ENCODE measurements around the gene EDC4. TPM values are rescaled to one million over a fixed set of nuclear protein-coding genes. Genes with fewer than 3 reads are reported as not detected.

EDC4 gene
- total and polyA plus RNA-seq, 9 of the 15 experiments (the other 6 are each of a cell fraction or from before 2014, with no cell fraction given) = 1.1 to 131 (median 74.0) TPM

GRCh38 chr16:67857547-67858233 lies 15.2 kb upstream of the EDC4 start:
- H3K9ac ChIP-seq (ENCODE audit: insufficient read depth in 1 of 2, low read depth in 2 of 2, low read length in 2 of 2) = peak overlapping the region; percentile 28 to 57; a peak in 2 of 4 replicates
- no peaks in the 10 kb centered on the region for H3K9me3 ChIP-seq (replicated peaks; ENCODE audit: control insufficient read depth, insufficient read depth, low read depth, low read length)
- ChIA-PET CTCF (ENCODE audit: low intra/inter-chr PET ratio) (no interaction called here), POLR2A (interaction anchor here (0.7 to 1.6 kb wide), 4 partner anchors 9 to 14 kb away, joined by 4 to 10 read pairs (median 6); partner anchors contain the start of genes CENPT and NUTF2)
- peak; percentile 81 for FAIRE-seq
- peaks cover 19 to 31% of the 10 kb centered on the region in 2 experiments for H3K4me1 ChIP-seq (replicated peaks in 1 of 2; ENCODE audit: control insufficient read depth in 2 of 2, insufficient read depth in 2 of 2, low read length in 2 of 2)
- WGBS (ENCODE audit: insufficient coverage, low coverage, missing lambda C conversion rate) = 64% methylated on average over 3 of the region's 3 CpGs
- no peaks in the 10 kb centered on the region for H3K27me3 ChIP-seq (ENCODE audit: control insufficient read depth in 2 of 2, insufficient read depth in 2 of 2, low read length in 2 of 2)
- in situ Hi-C loops (cut with MboI) (no loop called here), intact Hi-C loops (cut with micrococcal nuclease) (no loop called here)
- H3K9me1 ChIP-seq (ENCODE audit: control insufficient read depth, insufficient read depth, low read length) = peaks cover 6% of the 10 kb centered on the region
- peak; percentile 60 to 76 (median 71) for DNase-seq (ENCODE audit: extremely low read depth in 1 of 4, low spot score in 3 of 4)
- peaks cover 62% of the 10 kb centered on the region for H3K36me3 ChIP-seq (ENCODE audit: control insufficient read depth, insufficient read depth, low read length)
- H3K4me3 ChIP-seq = no peak overlapping the region
- peak; percentile 83 for ATAC-seq
- no peak overlapping the region for H2AFZ ChIP-seq (ENCODE audit: low read depth, low read length)
- H3K4me2 ChIP-seq (ENCODE audit: insufficient read depth, low read length) = peak overlapping the region; percentile 20
- peaks cover 48% of the 10 kb centered on the region for H4K20me1 ChIP-seq (replicated peaks; ENCODE audit: control insufficient read depth, insufficient read depth, low read length)
- BruUV-seq (replicated peaks) = no TSS peak
- peaks cover 94% of the 10 kb centered on the region for H3K79me2 ChIP-seq (ENCODE audit: control insufficient read depth, insufficient read depth, low read length)
- peak overlapping the region; percentile 61; the same call in 2 of the 3 replicates for H3K27ac ChIP-seq (ENCODE audit: extremely low read depth, low read depth, low read length)
- TF ChIP-seq ETV1 (tag; conservative IDR thresholded peaks at IDR 0.05; ENCODE audit: low read depth) = no peak
- TF ChIP-seq TBP (optimal IDR thresholded peaks at IDR 0.05; ENCODE audit: low read depth, low read length) = no peak
- no peak for TF ChIP-seq ELK3 (CRISPR knock-in tag; IDR thresholded peaks at IDR 0.05)
- no peak for TF ChIP-seq ZNF384 (IDR thresholded peaks at IDR 0.05; ENCODE audit: low read depth, low read length)
- peak; percentile 60 for TF ChIP-seq CBFA2T3 (IDR thresholded peaks at IDR 0.05)
- peak; percentile 47; the same call in 1 of the 2 replicates for TF ChIP-seq VEZF1 (CRISPR knock-in tag; IDR thresholded peaks at IDR 0.05)
- TF ChIP-seq NR2C2 (CRISPR knock-in tag; IDR thresholded peaks at IDR 0.05) = no peak
- TF ChIP-seq NR2C2 (tag; IDR thresholded peaks at IDR 0.05) = peak; percentile 24; the same call in 1 of the 2 replicates
- 0 out of 2 replicates have a peak, but pooled peaks have one; percentile 20 for TF ChIP-seq MAFK (IDR thresholded peaks at IDR 0.05; ENCODE audit: low read length)
- peak; percentile 65 for TF ChIP-seq ARID1B (IDR thresholded peaks at IDR 0.05)
- 0 out of 2 replicates have a peak, but pooled peaks have one; percentile 21 for TF ChIP-seq ZBTB49 (CRISPR knock-in tag; IDR thresholded peaks at IDR 0.05; ENCODE audit: borderline replicate concordance)
- no peak for TF ChIP-seq SNRNP70 (optimal IDR thresholded peaks at IDR 0.05; ENCODE audit: low read depth, low read length)
- TF ChIP-seq C11orf30 (IDR thresholded peaks at IDR 0.05; ENCODE audit: low read depth) = no peak
- peak; percentile 72 for TF ChIP-seq NEUROD1 (IDR thresholded peaks at IDR 0.05; ENCODE audit: borderline replicate concordance, low read depth, low read length, partially characterized antibody)
- peak; percentile 96 for TF ChIP-seq FOSL1 (tag; conservative IDR thresholded peaks at IDR 0.05)
- peak; percentile 92 for TF ChIP-seq MXI1 (IDR thresholded peaks at IDR 0.05; ENCODE audit: low read depth, low read length)
